Inflammatory macrophage (primary cell): ENCODE data around the gene KRTAP10-11.
"Not testable (repeated sequence)": the region's sequence is repeated elsewhere in the genome, so short reads cannot be mapped to it uniquely, and the experiment has no call there.

Experiments used
- DNase-seq, 2 donors: peaks; one replicate each; pipeline ENCODE4 v3.0.0-alpha.2; 2020 to 2022

Gene KRTAP10-11

DNA sequence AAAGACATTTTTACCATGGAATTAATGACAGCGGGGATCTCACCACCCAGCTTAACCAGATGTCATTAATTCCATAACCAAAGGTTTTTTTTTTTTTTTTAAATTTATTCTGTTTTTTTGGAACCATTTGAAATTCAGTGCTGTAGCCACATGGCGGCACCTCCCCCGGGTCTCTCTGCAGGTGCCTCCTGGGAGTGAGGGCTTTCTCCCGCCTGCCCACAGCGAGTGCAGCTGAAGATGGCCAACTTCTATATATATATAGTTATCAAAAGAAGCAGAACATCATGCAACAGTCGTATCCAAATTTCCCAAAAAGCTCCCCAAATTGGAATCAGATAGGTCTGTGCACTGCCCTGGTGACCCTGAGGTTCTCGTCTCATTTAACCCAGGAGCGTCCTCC is 30.7 kb upstream of the KRTAP10-11 start:
- DNase-seq: no peak

DNA sequence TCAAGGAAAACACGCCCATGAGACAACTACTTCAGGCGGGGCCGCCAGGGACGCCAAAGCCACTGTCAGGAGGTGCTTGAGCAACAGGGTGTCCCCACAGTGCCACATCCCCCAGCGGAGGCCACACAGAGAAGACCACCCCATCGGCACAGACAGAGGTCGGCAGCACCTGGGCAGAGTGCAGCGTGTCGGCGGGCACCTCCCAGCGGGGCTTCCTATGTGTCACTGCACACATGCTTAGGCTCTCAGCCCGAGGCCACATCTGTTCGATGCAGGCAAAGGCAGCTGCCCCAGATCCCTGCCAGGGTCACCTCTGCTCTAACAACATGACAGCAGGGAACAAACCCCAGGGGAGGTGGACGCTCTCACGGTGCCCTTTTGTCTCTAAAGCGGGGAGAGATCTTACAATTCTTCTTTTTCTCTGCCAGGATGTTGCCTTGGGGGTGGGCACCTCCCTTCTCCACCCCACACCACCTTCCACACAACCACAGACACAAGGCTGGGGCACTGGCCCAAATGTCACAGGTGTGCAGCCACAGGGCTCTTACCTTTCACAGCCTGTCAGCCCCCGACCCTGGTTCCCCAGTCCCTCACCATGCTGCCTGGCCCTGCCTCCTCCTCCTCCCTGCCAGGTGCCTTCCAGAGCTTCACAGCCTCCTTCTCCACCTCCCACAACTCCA is 30.2 kb upstream of the KRTAP10-11 start:
- no peak for DNase-seq

DNA sequence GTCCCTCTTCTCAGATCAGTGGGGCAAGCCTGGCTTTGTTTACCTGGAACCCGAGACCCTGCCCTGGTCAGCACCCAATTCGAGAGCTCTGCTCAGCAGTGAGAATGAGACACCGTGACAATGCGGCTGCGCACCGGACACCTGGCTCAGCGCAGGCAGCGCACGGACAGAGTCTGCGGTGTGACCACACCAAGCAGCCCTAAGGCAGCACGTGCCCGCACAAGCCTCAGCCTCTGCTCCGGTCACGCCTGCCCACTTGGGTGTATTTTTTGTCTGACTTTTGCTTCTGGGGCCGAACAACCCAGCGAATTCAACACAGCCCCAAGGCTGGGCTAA is 29.7 kb upstream of the KRTAP10-11 start:
- DNase-seq: no peak

DNA sequence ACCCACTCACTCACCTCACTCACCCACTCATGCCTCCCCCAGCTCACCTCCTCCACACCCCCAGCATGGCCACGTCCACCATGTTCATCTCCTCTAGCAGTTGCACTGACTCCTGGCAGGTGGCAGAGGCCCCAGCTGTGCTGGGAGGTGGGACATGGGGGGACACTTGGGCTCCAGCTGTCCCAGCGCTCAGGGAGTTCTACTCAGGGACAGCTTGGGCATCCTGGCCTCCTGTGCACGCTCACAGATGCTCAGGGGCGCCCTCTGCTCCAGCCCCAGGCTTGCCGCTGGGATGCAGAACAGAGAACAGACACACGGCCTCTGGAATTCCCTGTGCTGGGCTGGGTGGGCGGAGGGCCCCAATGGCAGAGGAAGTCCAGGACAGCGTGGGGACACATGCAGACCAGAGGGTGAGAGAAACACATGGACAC is 29.1 kb upstream of the KRTAP10-11 start:
- DNase-seq: no peak

DNA sequence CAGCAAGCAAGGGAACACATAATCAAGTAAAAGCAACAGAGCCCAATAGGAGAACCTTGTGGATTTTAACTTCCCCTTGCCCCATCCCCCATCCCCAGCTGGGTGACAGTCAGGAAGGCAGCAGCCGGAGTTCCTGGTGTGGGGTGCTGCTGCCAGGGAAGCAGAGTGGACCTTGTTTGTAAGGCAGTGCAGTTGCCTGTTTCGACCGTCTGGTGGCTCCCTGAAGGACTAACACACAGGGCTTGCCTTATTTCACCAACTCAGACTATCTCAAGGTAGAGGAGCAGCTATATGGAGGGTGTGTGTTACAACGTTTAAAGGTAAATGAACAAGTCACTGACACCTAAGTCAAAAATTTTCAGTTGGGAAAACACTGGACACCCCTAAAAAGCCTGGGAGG is 27.7 kb upstream of the KRTAP10-11 start:
- peak; percentile 16 to 43 for DNase-seq

DNA sequence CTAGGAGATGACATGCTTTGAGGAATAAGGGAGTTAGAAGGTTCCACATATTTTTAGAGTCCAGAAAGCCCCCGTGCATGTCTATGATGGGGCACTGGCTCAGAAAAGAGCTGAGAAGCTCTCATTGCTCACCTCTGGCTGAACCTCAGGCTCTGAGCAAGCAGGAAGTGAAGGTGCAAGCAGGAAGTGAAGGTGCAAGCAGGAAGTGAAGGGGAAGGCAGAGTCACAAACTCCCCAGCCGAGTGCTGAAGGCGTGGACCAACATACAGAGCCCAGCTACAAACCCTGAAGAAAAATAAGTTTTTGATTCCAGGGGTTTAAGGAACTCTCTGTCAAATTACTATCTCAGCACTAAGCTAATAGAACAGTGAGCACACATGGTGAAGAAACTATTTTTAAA is 27.3 kb upstream of the KRTAP10-11 start:
- DNase-seq: no peak

DNA sequence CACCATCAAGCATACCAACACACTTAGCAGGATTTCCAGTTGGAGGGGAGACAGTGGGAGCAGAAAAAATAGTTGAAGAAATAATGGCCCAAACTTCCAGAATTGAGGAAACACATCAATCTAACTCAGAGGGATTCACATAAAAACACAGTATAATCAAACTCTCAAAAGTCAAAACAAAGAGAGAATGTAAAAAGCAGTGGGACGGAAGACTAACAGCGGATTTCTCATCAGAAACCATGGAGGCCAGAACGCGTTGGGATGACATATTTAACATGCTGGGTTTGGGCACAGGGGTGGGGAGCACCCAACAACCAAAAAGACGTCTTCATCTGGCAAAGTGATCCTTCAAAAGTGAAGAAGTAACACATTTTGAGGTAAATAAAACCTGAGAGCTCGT is 26.3 kb upstream of the KRTAP10-11 start:
- DNase-seq: no peak

DNA sequence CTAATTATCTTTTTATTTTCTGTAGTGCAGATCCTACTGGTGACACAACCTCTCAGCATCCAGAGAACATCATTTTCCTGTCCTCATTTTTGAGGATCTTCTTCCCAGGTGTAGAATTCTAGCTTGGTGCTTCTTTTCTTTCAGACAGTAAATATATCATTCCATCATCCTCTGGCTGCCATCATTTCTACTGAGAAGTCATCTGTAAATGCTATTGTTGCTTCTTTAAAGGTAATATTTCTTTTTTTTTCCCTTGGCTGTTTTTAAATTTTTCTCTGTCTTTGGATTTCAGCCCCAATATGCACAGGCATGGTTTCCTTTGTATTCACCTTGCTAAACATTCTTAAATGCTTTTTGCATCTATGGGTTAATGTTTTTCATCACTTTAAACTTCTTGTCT is 22.6 kb upstream of the KRTAP10-11 start:
- DNase-seq: no peak

DNA sequence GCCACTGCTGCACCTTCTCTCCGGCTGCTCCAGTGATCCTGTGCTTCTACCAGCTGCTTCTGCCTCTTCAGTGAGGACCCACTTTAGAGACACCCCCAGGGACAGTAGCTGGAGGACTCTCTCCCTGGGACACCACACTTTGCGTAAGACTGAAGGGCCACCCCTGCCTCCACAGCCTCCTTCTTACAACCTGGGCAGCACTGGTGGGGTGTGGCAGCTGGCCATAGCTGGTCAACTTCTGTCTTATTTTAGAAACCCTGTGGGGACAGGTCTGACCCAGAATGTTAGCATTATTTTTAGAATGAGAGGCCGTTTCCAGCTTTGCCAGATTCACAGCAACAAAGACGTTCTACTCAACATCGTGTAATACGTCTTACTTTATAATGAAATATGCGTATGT is 20.5 kb upstream of the KRTAP10-11 start:
- DNase-seq: no peak

DNA sequence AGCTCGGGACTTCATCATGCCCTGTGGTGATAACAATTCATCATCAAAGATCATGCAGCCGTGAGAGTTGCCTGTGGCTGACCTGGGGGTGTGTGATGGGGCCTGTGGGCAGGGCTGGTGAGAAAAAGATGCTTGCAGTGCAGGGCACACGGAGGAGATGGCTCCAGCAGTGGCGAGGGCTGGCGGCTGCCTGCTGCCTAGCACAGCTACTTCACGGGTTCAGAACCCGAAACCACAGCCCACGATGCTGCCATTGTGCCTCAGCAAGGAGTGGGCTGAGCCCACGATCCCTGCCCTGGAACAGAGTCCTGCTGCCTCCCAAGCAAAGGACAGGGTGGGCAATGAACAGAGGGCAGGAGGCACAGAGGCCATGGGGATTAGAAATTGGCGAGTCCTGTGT is 20.0 kb upstream of the KRTAP10-11 start:
- DNase-seq: no peak

DNA sequence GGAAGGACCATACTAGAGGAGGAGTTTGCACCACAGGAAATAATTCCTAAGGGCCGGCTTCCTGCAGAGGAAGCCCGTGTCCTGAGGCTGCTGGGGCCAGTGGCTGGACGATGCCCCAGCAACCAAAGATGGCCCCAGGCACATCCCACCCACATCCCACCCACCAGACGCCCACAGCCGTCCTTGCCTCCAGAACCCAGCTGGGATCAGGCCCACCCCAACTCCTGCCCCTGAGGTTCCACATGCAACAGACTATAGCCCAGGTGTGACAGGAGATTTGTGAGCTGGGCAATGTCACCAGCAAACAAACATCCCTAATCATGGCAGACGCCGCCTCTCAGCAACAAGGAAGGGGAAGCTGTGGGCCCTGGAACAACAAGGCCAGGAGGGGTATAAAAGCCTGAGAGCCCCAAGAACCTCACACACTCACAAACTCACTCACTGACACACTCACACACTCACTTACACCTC is 19.5 kb upstream of the KRTAP10-11 start, which contains the start of gene KRTAP10-9:
Gene KRTAP10-9 (plus strand): TSS at position 421 of the 471 bp plus-strand sequence. CDS start 79 bp downstream, outside the sequence.
- DNase-seq: no peak

DNA sequence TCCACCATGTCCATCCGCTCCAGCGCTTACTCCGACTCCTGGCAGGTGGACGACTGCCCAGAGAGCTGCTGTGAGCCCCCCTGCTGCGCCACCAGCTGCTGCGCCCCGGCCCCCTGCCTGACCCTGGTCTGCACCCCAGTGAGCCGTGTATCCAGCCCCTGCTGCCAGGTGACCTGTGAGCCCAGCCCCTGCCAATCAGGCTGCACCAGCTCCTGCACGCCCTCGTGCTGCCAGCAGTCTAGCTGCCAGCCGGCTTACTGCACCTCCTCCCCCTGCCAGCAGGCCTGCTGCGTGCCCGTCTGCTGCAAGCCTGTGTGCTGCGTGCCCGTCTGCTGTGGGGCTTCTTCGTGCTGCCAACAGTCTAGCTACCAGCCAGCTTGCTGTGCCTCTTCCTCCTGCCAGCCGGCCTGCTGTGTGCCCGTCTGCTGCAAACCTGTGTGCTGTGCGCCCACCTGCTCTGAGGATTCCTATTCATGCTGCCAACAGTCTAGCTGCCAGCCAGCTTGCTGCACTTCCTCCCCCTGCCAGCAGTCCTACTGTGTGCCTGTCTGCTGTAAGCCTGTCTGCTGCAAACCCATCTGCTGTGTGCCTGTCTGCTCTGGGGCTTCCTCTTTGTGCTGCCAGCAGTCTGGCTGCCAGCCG is 18.9 kb upstream of the KRTAP10-11 start:
- DNase-seq: not testable (repeated sequence)

DNA sequence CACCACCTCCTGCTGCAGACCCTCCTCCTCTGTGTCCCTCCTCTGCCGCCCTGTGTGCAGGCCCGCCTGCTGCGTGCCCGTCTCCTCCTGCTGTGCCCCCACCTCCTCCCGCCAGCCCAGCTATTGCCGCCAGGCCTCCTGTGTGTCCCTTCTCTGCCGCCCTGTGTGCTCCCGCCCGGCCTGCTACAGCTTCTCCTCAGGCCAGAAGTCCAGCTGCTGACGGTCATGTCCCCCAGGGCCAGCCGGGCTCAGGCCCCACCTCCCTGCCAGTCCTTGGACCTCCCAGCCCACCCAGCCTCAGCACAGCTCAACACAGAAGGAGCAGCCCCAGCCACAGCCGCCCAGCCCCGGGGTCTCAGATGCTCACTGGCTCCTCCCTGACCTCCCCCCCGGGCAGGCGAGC is 18.4 kb upstream of the KRTAP10-11 start:
- DNase-seq: not testable (repeated sequence)

DNA sequence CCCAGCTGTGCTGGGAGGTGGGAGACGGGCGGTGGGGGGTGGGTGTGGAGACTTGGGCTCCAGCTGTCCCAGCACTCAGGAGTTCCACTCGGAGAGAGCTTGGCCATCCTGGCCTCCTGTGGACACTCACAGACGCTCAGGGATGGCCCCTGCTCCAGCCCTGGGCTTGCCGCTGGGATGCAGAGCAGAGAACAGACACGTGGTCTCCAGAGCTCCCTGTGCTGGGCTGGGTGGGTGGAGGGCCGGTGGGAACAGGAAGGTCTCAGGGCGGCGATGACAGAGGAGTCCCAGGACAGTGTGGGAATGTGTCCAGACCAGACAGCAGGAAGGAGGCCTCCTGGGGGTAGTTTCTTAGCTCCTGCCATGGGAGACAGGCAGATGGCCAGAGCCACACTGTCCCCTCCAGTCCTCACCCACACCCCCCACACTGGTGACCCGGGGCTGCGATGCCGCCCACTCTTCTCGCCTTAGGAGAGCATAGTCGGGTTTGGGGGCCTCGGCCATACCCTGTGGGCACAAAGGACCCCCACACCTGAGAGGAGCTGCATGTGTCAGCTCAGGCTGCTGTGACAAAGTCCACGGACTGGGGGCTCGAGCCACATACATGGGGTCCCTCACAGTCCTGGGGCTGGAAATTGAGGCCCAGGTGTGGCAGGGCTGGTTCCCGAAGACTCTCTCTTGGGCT is 17.4 kb upstream of the KRTAP10-11 start:
- DNase-seq: no peak

DNA sequence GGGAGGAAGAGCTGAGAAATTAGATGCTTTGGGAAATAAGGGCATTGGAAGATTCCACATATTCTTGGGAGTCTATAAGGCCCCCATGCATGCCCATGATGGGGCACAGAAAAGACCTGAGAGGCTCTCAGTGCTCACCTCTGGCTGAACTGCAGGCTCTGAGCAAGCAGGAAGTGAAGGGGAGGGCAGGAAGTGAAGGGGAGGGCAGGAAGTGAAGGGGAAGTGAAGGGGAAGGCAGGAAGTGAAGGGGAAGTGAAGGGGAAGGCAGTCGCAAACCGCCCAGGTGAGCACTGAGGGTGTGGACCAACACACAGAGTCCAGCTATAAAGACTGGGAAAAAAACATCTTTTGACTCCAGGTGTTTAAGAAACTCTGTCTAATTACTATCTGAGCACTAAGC is 15.8 kb upstream of the KRTAP10-11 start:
- DNase-seq: no peak

DNA sequence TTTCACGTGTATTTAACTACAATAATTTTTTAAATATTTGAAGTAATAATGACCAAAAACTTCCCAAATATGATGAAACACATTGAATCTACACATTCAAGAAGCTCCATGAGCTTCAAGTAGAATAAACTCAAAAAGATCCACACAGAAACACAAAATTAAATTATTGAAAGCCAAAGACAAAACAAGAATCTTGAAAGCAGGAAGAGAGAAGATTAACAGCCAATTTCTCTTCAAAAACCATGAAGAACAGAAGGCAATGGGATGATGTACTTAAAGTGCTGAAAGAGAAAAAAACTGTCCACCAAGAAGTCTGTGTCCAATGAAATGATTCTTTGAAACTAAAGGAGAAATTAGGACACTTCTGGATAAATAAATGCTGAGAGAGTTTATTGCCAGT is 14.1 kb upstream of the KRTAP10-11 start:
- no peak for DNase-seq

DNA sequence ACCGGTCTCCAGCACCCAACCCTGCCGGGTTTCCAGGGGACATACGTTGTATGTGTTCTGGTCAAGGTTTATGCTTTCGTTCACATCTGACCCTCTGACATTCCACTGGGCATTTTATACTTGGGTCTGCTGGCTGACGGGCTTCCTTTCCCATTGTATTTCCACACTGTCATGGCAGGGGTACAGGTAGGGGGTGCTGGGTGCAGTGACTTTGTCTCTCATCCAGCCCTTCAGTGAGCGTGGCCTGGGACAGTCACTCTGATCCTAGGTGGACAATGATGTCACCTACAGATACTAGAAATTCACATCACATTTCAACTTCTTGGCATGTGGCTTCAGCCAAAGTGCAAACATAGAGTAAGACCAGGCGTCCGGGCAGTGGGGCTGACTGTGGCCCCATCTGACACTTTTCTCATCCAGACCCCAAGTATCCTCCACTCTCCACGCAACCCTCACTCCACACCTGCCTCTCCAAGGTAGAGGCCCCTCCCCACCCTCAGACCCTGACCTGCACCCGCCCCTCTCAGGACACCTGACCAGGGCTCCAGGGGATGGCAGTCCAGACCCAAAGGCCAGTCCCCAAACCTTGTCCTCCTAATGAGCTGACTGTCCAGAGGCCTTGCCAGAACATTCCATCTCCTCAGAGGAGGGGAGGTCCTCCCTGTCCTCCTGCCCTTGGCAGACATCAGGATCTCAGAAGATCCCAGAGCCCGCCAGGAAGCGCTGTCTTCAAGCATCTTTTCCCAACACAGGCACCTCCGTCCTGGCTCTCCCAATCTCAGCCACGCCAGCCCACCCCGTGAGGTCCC is 9.8 kb upstream of the KRTAP10-11 start:
- DNase-seq: no peak

DNA sequence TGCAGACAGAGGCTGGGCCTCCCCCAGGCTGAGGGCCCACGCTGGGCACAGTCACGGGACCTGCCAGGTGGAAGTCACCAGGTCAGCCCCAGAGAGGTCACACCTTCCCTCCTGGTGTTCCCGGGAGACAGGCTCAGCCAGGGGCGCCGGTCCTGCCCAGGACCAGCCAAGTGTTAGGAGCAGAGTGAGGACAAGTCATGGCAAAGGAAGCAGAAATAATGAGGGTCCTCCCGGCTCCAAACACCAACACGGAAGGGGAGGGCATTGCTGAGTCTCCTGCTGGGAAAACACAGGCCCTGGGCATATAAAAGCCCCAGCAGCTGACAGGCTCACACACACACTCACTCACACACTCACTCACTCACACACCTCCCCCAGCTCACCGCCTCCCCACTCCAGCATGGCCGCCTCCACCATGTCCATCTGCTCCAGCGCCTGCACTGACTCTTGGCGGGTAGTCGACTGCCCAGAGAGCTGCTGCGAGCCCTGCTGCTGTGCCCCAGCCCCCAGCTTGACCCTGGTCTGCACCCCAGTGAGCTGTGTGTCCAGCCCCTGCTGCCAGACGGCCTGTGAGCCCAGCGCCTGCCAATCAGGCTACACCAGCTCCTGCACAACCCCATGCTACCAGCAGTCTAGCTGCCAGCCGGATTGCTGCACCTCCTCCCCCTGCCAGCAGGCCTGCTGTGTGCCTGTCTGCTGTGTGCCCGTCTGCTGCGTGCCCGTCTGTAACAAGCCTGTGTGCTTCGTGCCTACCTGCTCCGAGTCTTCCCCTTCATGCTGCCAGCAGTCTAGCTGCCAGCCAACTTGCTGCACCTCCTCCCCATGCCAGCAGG is 9.0 kb upstream of the KRTAP10-11 start, which contains the start of gene KRTAP10-10:
Gene KRTAP10-10 (plus strand): TSS at position 339 of the 833 bp plus-strand sequence. CDS start 62 bp downstream, at position 401.
- DNase-seq: no peak

DNA sequence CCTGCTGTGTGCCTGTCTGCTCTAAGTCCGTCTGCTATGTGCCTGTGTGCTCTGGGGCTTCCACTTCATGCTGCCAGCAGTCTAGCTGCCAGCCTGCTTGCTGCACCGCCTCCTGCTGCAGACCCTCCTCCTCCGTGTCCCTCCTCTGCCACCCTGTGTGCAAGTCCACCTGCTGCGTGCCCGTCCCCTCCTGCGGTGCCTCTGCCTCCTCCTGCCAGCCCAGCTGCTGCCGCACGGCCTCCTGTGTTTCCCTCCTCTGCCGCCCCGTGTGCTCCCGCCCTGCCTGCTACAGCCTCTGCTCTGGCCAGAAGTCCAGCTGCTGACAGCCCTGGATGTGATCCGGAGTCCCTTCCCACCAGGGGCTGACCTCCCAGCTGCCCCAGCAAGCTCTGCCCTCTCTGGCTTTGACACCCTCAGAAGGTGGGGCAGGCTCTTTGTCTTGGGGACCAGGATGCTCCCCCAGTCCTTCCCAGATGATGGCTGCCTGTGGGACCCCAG is 8.3 kb upstream of the KRTAP10-11 start:
- not testable (repeated sequence) for DNase-seq

DNA sequence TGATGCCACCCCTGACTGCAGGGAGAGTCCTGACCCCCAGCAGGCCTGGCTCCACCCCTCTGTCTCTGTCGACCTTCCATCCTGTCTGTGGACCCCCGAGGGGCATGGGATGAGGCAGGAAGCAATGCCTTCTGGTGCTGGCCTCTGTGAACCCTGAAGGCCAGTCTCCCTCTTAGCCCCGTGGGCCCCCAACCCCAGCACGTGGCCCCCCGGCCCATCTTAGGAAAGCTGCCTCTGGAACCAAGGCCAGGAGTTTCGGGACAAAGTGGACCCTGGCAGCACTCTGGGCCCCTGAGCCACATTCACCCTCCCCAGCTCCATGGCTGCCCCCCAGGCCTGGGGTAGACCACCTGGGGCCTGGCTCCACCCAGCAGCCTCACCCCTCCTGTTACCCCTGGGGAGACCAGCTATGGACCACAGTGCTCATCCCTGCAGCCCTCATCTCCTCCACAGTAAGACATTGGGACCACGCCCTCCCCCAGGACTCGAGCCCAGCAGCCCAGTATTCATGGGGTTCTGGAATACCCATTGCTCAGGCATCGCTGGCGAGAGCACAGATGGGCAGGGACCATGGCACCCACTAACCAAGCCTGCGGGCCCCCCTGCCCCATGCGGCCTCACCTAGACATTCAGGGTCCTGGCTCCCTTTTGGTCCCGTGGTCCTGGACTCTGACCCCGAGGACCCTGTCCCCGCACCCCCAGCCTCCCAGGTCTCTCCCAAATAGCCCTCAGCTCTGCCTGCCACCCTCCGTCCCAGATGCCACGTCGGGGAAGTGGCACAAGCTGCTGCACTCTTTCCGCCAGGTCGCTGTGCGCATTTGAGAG is 7.5 kb upstream of the KRTAP10-11 start:
- not testable (repeated sequence) for DNase-seq

DNA sequence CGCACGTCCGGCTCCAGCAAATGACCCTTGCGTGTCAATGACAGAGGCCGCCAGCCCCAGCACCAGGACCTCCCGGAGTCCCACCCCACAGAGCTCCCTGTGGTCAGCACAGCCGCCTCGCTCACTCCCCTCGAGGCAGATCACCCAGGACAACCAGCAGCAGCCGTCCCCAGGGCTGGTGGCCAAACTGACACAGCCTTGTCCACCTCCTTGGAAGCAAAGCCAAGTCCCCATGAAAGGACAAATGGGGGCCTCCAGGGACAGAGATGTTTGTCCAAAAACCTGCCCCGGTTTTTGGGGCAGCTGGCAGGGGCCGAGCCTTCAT is 6.9 kb upstream of the KRTAP10-11 start:
- no peak for DNase-seq
